Spleen (tissue), 7 donors: ENCODE measurements around the gene KCNH4.

Experiments used
- CTCF ChIP-seq, 11 experiments: fragments of 200-600 bp in 7 of 11; fragments of 450-650 bp in 4 of 11; sonication (generic) in 4 of 11; IDR thresholded peaks in 8 of 11; conservative IDR thresholded peaks in 3 of 11; 1 replicate in 7 of 11; 2 replicates in 4 of 11; pipeline versions ENCODE4 v1.4.0 to v1.8.0; 2016 to 2021; ENCODE audit warnings: antibody characterized with exemption in 11 of 11, inconsistent platforms in 4 of 11, mild to moderate bottlenecking in 1 of 11
- POLR2A ChIP-seq, 3 donors: fragments of 450-650 bp; IDR thresholded peaks; one replicate each; pipeline ENCODE4 v1.5.1; 2017; ENCODE audit warnings: antibody characterized with exemption in 3 of 3, mild to moderate bottlenecking in 1 of 3
- POLR2AphosphoS5 ChIP-seq, 3 donors: sonication (generic); formaldehyde crosslinking; IDR thresholded peaks; one replicate each; pipeline ENCODE4 v1.5.1; 2017; ENCODE audit warnings: antibody characterized with exemption in 3 of 3
- donor health status: DM: no; HTN: no; CAD: no; lungs with moderate emphysema.
- donor health status: DM: no; HTN: no; CAD: no.
- donor health status: DM: no; HTN: no; CAD: no.

- TF ChIP-seq POLR2A (IDR thresholded peaks at IDR 0.05) = no peak
- TF ChIP-seq POLR2AphosphoS5 (IDR thresholded peaks at IDR 0.05) = no peak
- TF ChIP-seq CTCF (IDR thresholded peaks at IDR 0.05 in 8 of 11, conservative IDR thresholded peaks at IDR 0.05 in 3 of 11) = no peak
These were observed 20.4 kb downstream of the KCNH4 start for GRCh38 chr17:42160531-42160910.
